ENCODE results near the gene APMAP.
"Not testable (repeated sequence)": the region's sequence is repeated elsewhere in the genome, so short reads cannot be mapped to it uniquely, and the experiment has no call there.

Gene APMAP

GRCh38 chr20:24950128-24950835, 42.3 kb downstream of the APMAP start:
- no peak for DNase-seq

GRCh38 chr20:24949756-24950127, 42.8 kb downstream of the APMAP start:
- DNase-seq = no peak

GRCh38 chr20:24948939-24949679, 43.4 kb downstream of the APMAP start, which contains the start of gene CST7:
TSS of gene CST7 (plus strand) at chr20:24949269. CDS start at chr20:24949506, 237 bp downstream.
- peak; percentile 75 for DNase-seq

- not testable (repeated sequence) for DNase-seq
These were observed 44.1 kb downstream of the APMAP start for GRCh38 chr20:24948396-24948938.

- not testable (repeated sequence) for DNase-seq
These were observed 46.2 kb downstream of the APMAP start for GRCh38 chr20:24946376-24946775.

GRCh38 chr20:24943731-24944130, 48.8 kb downstream of the APMAP start:
- DNase-seq = no peak

- no peak for DNase-seq
These were observed 49.4 kb downstream of the APMAP start for GRCh38 chr20:24943196-24943595.

GRCh38 chr20:24942679-24943078, 49.9 kb downstream of the APMAP start:
- DNase-seq = no peak

- DNase-seq = no peak
These were observed 53.5 kb downstream of the APMAP start for GRCh38 chr20:24939036-24939435.

- DNase-seq = no peak
These were observed 54.1 kb downstream of the APMAP start for GRCh38 chr20:24938498-24938897.

- DNase-seq = no peak
These were observed 55.0 kb downstream of the APMAP start for GRCh38 chr20:24937579-24937978.

GRCh38 chr20:24936526-24937407, 55.8 kb downstream of the APMAP start:
- DNase-seq = no peak

- no peak for DNase-seq
These were observed 56.6 kb downstream of the APMAP start for GRCh38 chr20:24935766-24936525.

- DNase-seq = no peak
These were observed 57.4 kb downstream of the APMAP start for GRCh38 chr20:24935140-24935539.

- DNase-seq = no peak
These were observed 57.8 kb downstream of the APMAP start for GRCh38 chr20:24934716-24935115.

- DNase-seq = no peak
These were observed 58.4 kb downstream of the APMAP start for GRCh38 chr20:24934101-24934661.

- DNase-seq = no peak
These were observed 59.2 kb downstream of the APMAP start for GRCh38 chr20:24933266-24933908.

- DNase-seq = not testable (repeated sequence)
These were observed 60.7 kb downstream of the APMAP start for GRCh38 chr20:24931893-24932292.

- DNase-seq = not testable (repeated sequence)
These were observed 61.5 kb downstream of the APMAP start for GRCh38 chr20:24930724-24931688.
